ENCODE results near the gene UVRAG.

Gene UVRAG

DNA sequence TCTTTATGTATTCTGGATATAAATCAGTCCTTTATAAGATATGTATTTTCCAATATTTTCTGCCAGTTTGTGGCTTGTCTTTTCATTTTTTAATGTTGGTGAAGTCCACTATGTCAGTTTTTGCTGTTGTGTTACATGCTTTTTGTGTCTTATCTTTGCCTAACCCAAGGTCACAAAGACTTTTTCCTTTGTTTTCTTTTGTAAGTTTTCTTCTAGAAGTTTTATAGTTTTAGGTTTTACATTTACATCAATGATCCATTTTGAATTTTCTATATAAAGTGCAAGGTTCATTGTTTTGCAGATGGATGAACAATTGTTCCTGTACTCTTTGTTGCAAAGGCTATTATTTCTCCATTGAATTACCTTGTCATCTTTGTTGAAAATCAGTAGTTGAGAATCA is 69.3 kb downstream of the UVRAG start:
- no peak for DNase-seq

DNA sequence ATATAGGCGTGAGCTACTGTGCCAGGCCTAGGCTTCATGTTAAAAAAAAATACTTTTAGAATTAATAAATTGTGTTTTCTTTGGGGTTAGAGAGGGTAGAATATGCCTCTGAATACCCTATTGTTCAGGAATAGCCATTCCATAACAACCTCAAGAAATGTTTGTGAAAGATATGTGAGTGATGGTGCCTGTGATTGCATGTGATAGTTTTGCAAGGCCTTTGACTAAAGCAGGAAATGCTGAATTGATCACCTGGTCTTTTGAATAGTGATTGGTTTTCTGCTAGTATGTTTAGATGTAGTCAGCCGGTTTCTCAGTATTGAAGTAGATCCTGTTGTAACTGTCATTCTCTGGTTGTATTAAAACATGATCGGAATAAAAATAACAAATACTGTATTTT is 73.4 kb downstream of the UVRAG start:
- DNase-seq = no peak

DNA sequence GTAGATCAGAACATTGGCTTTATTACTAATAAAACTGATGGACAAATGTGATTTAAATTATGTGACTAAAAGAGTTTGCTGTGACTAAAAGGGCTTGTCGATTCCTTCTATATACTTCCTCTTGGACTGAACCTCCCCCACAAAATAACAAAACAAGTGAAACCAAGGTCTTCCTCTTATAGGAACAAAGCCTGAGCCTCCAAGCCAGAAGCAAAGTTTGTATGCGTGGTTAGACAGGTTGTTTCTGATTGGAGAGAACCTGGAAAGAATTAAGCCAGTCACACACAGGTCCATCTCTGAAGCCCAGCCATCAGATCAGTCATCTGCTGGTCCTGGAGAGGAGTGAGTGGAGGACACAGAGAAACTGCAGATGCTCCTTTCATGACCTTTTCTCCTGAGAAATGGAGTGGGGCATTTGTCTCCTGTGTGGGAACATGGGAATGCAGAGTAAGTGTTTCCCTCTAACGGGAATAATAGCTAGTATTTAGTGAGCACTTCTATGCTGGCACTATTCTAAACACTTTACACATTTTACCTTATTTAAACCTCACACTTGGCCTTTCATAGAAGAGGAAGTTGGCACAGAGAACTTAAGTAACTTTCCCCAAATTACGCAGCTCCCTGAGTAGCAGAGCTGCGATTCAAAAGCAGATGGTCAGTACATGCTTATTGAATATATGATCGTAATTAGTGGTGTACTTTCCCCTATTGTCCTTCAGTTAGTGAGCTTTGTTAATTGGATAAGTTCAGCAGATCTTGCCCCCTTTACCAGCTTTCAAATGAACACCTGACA is 77.1 kb downstream of the UVRAG start:
- DNase-seq = no peak

DNA sequence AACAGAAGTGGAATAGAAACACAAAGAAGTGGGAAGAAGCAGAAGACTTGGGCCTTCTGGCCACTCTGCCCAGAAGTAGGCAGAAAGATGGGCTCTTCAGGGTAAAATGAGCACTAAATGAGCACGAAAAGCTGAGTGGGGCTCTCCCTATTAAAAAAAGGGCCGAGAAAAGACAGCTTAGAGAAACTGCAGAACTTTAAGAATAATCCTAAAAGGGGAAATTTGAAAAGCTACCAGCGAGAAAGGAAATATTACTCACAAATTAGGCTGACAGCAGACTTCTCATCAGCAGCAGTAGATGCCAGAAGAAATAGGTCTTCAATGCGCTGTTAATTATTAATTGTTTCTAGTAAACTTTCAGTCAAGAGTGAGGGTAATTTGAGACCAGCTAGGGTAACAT is 78.2 kb downstream of the UVRAG start:
- DNase-seq = no peak

DNA sequence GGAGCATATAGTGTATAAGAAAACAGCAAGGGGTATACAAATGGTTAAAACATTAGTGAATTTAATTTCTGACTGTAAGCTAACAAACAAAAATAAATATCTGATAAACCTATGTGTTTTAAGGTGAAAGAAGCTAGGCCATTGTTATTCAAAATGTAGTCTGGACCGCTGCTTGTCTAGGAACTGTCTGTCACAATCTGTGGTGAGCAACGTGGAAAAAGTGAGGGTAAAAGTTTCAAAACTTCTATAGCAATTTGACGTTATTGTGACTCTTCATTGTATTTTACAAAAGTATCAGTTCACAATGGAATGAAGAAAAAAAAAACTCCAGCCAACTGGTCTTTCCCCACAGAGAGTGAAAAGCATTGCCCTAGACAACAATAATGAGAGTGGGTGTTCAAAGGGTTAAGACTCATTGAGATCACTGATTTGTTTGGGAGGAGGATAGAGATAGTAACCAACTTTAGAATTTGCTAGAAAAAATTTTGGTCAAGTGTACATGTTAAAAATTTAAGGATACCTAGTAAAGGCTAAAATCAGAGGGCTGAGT is 79.1 kb downstream of the UVRAG start:
- no peak for DNase-seq

DNA sequence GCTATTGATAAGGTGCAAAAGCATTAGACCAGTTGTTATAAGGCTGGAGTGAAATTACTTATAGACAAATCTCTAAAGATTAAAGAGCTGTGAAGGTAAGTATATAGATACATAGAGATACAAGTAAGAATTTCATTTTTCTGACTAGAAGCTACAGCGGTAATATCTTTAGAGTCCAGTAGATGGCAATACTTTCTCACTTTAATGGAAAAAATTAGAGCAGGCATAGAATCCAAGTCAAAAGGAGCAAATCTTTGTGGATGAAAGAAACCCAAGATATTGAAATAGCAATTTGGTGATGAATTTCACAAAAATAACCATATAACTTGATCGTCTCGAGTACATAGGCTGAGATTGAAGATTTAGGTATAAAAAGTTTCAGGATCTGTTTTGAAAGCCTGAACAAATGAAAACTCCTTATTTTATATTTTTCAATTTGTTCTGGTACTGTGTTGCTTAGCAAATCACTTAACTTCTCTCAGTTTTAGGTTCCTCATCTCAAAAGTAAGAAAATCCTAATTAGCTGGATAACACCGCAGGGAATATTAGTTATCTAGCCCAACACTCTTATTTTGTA is 81.9 kb downstream of the UVRAG start:
- DNase-seq = no peak

DNA sequence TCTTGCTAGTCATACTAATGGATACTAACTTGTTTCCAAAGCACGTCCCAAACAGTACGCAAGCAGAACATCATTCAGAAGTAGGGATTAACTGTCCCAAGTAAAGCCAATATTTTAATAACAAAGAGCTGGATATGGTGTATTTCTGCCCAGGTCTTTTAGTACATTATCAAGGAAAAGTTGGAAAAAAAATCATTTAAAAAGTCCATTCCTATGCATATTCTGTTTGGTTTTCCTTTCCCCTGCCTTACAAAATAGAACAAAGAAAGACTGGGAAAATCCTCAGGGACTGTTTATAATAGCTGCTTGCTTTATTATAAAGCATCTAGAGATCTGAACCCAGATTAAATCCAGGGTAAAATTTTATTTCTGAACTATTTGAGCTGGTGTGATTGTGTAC is 83.9 kb downstream of the UVRAG start:
- no peak for DNase-seq

DNA sequence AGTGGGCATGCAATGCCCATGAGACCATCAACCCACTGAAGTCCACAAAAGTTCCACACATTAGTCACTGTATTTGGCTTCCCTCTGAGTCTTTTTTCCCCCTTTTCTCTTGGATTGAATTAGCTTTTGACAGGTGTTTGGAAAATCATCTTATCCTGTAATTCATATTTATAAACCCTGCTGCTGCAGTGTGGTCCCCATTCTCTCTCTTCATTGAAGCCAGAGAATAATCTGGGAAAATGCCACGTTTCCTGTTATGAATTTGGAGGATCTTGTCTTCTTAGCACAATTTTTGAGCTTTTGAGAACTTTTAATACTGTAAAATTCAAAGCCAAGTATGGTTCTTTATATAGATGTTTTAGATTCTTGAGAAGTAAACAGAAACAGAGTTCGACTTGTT is 84.8 kb downstream of the UVRAG start:
- DNase-seq = no peak

DNA sequence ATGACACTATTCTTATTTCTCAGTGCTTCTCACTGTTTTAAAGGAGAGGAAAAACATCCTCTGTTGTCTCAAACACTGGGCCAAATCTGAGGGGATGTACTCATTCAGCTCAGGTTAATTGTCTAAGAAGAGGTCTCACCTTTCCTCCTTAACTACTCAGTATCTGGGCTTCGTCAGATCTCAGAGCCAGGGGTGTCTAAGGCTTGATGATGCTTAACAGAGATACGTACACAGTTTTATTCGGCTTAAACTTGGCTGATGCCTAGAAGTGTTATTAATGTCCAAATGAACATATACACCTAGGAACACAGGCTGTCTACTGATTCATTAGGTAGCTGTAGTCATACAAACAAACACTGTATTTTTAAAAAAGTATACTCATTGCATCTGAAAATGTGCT is 85.8 kb downstream of the UVRAG start:
- no peak for DNase-seq

DNA sequence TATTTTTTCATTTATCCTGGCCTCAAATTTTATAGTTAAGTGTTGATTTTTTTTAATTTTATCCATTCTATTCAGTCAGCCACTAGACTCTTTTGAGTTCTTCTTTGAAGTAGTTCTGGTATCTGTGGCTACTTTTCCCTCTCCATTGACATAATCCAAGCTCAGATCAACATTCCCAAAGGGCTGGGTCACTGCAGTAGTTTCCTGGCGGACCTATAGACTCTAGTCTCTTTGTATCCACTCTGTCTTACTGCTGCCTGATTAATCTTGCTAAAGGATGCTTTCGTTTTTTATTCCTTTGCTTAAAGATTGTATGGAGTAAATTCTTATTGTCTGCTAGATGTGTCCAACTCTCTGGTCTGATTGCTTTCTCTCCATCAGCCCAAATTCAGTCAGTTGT is 87.6 kb downstream of the UVRAG start:
- no peak for DNase-seq

DNA sequence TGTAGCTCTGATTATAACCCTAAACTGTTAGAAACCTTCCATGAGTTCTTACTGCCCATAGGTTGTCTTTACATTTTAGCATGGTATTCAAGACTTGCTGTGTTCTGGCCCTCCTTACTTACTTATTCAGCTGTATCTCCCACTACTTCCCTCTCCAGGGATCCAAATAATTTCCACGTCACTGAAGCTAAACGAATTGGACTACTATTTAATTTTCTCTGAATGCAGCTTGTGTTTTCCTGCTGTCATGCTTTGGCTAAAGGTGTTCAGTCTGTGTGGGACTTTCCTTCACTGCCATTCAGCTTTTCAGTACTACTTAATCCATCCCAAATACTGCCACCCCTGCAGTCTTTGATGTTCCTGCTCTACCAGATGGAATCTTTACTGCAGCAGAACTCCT is 88.3 kb downstream of the UVRAG start:
- no peak for DNase-seq

DNA sequence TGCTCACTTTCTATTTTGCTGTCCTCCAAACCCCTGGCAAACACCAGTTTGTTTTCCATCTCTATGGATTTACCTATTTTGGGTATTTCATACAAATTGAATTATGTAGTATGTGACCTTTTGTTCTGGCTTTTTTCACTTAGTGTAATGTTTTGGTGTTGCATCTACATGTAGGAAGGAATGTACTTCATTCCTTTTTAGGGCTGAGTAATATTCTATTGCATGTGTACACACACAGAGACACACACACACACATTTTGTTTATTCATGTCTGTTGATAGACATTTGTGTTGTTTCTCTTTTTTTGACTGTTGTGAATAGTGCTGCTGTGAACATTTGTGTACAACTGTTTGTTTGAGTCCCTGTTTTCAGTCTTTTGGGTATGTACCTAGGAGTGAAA is 90.4 kb downstream of the UVRAG start:
- DNase-seq = no peak

DNA sequence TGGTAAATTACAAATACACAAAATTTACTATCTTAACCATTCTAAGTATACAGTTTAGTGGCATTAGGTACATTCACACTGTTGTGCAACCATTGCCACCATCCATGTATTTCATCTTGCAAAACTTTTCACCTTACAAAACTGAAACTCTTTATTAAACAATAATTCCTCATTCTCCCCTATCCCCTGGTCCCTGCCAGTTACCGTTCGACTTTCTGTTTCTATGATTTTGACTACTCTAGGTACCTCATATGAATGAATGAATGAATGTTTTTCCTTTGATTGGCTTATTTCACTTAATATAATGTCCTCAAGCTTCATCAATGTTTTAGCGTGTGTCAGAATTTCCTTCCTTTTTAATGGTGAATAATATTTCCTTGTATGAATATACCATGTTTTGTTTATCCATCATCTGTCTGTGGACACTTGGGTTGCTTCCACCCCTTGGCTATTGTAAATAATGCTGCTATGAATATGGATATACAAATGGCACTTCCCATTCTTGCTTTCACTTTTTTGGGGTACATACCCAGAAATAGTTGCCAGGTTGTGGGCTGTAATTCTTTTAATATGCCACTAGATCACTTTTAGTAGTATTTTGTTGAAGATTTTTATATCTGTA is 93.0 kb downstream of the UVRAG start:
- no peak for DNase-seq

DNA sequence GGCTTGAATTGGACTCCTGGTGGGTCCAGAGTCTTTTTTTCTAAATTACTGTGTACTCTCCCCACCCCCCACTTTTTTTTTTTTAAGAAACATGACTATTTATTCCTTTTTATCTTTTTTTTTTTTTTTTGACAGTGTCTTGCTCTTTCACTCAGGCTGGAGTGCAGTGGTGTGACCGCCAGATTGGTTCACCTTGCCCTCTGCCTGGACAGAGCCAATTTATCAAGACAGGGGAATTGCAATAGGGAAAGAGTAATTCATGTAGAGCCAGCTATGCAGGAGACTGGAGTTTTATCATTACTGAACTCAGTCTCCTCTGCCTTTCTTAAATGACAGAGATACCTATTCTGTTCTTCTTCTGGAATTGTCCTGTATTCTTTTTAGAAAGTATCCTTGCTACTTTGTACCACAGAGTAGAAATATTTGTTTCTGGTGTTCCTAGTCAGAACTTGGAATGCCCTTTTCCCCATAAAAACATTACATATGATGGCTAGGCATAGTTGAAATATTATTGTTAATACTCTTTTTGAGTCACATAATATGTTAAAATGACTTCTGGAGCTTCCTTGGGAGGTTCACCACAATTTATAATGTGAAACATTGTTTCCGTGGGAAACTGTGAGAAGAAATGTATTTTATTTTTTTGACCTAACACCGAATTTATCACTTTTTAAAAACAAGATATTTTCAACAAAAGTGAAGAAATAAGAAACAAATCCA is 95.6 kb downstream of the UVRAG start:
- no peak for DNase-seq

DNA sequence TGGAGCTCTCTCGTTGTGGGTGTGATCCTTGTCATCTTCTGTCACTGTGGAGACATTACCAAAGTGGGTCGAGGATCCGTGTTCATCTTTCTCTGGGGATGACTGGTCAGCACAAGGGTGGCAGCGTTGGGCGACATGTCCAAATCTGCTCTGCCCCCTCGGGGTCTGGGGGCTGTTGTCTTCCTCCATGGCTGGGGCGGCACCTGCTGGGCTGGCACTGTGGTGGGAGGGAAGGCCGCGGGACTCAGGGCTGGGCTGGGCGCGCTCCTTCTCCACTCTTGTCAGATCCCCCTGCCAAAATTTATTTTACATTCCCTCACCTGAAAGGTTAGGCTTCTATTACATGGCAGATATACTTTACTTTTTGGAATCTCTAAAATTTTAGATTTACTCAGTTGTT is 96.4 kb downstream of the UVRAG start:
- no peak for DNase-seq

DNA sequence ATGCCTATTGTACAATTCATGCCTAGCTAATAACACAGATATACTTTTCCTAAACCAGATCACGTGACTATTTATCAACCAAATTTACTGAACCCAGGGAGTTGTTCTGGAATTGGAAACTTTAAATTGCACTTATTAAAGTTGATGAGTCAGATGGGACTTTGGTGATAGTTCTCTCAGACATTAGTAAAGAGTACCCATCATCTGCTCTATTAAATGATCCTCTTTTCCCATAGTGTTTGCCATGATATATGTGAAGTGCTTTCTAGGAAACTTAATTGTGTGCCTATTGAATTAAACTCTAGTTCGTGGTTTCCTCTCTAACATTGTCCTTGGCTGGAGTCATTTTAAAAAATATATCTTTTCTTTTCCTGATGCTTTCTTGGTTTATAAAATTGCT is 99.0 kb downstream of the UVRAG start:
- no peak for DNase-seq

DNA sequence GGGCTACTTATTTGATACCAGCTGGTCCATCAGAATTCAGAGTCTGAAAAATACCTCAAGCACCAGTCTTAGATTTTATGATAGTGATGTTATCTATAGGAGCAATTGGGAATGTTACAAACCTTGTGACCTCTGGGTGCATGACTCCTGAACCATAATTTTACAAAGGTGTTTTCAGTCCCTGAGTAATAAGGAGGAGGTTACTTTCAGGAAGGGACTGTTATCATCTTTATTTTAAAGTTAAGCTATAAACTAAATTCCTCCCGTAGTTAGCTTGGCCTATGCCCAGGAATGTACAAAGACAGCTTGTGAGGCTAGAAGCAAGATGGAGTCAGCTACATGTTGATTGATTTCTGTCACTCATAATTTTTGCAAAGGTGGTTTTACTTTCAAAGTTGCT is 101.9 kb downstream of the UVRAG start:
- DNase-seq = no peak

DNA sequence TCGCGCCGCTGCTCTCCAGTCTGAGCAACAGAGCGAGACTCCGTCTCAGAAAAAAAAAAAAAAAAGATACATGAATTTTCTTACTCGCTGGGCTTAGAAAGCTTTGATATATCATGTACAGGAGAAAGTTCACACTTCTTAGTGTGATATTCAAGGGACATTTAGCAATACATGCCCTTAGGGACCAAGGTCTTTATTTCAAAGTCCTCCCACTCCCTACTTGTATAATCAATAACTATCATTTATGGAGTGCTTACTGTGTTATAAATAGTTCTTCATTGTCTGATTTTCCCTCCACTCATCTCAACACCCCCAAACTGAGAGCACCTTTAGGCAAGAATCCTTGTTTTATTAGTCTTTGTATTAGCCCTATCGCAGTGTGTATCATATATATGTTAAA is 103.3 kb downstream of the UVRAG start:
- DNase-seq = no peak

DNA sequence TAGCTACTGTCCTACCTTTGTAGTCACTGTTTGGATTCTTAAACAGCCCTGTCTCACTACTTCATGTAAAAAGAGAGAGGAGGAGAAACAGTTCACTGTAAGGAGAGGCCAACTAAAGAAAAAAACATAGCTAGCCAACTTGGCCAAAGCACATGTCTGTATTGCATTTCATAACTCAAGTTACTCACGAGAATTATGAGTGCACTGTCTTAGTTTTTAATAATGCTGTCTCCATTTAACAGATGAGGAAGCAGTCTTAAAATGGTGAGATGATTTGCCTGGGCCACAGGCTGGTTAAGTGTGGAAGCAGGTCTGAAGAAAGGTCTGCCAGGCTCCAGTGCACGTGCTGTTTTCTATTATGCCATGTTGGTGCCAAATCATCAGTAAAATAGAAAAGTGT is 104.5 kb downstream of the UVRAG start:
- DNase-seq = no peak

DNA sequence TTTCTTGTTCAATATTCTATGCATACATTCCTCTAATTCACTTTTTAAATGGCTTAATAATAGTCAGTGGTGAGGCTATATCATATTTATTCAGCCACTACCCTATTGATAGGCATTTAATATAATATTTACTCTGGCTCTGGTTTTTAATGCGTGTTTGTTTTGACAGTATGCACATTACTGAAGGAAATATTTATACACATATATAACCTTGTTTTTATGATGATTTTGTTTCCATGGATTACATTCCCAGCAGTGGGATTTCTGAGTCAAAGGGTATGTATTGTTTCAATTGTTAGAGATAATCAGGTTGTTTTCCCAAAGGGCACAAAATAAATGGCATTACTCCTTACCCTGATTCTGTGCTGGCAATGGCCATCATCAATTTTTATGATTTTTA is 105.8 kb downstream of the UVRAG start:
- no peak for DNase-seq

DNA sequence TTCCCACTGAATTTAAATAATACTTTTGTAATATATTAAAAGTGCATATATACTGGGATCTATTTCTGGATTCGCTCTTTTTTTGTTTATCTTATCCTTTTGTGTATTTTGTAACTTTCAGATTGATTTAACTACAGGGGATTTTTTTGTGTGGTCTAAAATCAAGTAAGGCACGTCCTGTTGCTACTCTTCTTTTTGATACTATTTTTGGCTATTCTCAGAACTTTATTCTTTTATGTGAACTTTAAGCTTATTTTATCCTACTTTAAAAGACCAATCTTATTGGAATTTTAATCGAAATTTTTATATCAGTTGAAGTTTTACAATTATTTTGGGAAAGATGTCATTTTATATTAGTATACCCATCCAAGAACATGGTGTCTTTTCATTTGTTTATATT is 106.8 kb downstream of the UVRAG start:
- no peak for DNase-seq

DNA sequence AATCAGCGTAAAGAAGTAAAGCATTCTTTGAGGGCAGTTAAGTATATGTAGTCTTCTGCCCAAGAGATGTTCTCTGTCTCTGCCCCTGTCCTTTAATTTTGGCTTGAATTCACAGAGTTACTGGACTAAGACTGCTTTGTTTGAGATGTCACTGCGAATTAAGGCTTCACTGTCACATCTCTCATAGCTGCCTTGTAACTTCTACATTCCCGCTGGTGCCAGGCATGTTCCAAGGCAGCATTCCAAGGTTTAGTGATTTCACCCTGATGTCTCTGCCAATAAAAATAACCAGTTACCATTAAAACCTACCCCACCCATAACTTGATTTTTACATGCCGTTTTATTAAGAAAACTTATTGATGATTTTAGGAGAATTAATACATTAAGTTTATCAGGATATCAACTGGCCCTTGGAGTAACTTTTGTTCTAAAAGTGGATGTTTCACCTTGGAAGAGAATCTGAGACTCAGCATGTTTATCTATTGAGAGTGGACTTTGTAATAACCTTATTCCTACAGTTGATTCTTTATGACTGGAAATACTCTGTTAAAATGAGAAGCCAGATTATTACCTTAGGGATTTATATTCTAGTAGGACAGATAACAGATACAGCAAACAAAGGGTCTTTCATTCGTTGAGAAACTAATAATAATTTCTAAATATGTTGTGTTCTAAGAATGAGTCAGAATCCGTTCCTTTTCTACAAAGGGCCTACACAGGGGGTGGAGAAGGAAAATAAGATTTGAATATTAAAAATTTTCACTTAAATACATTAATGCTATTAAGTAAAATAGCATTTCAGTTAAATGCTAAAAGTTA is 110.2 kb downstream of the UVRAG start:
- no peak for DNase-seq

DNA sequence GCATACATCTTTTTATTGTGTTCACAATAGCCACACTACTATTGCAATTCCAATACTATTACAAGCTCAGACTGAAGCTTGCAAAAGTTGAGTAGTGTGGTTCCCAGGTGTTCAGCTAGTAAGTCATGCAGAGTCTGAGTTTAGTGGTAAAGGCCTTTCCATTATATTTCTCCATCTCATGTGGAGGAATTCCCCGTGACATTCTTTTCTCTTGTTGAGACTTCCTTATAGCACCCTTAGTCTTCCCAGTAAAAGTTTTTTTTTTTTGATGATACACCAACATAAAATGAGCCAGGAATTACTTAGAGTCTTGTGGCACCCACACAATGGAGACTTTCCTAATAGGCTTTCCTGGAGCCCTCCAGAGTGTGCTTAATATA is 110.8 kb downstream of the UVRAG start:
- no peak for DNase-seq
